HG02623 (cell line): ENCODE results near the gene ZBP1.

Source experiments
- ATAC-seq: cut with Tn5 transposase; IDR thresholded peaks from one replicate; pipeline ENCODE4 v1.9.1; 2021; ENCODE audit warnings: moderate library complexity; ENCODE audit not compliant: unreplicated experiment

The ZBP1 gene

GRCh38 chr20:57619051-57619831, 985 bp downstream of the ZBP1 start:
- peak; percentile 45 for ATAC-seq

DNA sequence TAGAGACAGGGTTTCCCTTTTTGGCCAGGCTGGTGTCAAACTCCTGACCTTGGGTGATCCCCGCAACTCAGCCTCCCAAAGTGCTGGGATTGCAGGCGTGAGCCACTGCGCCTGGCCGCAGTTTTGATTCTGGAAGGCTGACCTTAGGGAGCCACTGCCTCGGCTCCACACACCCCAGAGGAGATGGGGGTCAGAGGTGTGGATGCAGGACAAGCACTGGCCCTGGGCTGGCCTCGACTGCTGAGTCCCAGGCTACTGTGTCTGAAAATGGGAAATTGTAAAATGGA, 1.5 kb downstream of the ZBP1 start:
- no peak for ATAC-seq

DNA sequence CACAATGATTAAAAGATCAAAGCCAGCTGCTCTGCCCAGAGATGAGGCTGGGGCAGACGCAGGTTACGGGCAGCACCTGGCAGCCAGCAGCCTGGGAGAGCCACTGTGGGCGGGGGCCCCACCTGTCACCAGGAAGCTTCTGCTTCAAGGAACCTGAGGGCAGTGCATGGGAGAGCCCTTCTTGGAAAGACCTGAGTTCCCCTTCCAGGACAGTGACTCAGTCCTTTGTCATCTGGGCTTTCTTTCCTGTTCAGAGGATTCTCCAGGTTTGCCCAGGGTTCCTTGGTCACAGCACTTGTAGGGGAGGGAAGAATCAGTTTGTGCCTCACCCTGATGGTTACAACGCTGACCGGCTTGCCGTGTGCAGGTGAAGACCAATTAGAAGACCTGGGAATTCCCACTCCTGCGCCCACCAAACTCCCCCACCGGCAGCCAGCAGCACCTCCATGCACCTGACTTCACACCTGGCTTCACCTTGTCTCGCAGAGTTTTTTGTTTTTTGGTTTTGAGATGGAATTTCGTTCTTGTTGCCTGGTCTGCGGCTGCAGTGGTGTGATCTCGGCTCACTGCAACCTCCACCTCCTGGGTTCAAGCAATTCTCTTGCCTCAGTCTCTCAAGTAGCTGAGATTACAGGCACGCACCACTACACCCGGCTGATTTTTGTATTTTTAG, 2.0 kb downstream of the ZBP1 start:
- ATAC-seq, result no peak

DNA sequence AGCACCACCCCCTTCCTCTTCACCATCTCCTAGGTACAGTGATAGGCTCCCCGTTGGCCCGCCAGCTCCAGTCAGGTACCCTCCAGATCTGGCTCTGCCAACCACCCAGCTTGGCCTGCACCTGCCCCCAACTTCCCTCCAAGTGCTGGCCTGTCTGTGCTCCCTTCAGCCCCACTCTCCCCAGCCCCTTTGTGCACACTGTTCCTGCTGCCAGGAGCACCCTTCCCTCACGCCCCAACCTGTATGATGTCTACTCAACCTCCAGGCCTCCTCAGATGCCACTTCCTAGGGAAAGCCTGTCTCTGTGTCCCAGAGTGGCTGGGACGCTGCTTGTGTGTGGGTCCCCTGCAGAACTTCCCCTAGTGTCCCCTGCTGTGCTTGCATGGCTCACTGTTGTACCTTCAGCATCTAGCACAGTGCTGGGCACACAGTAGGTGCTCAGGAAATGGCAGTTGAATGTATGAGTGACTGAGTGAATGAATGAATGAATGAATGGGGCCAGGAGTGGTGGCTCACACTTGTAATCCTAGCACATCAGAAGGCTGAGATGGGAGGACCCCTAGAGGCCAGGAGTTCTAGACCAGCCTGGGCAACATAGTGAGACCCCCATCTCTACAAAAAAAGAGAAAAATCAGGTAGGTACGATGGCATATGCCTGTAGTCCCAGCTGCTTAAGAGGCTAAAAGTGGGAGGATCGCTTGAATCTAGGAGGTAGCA, 3.0 kb downstream of the ZBP1 start:
- no peak for ATAC-seq

DNA sequence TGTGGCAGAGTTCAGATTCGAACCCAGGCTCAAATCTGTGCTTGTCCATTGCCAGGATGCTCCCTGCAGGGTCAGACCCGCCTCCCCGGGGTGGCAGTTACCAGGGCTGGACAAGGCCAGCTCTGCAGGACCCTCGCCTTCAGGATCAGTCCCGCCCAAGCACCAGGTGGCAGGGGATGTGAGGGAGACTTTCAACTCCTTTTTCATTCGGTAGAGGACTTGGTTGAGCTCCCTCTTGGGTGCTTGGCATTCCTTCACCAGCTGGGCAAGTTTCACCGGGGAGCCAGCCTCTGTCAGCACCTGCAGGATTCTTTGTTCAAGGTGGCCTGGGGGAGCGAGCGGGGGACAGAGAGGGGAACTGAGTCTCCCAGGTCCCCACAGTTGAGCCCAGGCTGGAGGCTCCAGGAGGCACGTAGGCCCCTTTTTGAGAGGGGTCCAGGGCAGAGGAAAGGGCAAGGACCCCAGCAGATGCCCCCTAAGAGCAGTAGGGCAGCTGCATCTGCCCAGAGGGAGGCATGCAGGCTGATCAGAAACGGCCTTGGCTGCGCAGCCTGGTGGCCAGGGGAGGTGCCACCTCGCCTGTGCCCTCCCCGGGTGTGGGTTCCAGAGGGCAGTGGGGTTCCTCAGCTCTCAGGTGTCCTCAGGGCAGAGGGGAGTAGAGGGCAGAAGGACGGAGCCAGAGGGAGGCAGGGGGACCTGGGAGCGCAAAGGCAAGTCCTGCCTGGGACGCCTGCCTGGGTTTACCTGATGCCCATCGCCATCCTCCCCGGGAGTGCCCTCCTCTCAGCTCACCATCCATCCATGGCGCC, 3.9 kb downstream of the ZBP1 start:
- no peak for ATAC-seq

- ATAC-seq, result no peak
Measured at GRCh38 chr20:57615445-57615811, 4.8 kb downstream of the ZBP1 start.

DNA sequence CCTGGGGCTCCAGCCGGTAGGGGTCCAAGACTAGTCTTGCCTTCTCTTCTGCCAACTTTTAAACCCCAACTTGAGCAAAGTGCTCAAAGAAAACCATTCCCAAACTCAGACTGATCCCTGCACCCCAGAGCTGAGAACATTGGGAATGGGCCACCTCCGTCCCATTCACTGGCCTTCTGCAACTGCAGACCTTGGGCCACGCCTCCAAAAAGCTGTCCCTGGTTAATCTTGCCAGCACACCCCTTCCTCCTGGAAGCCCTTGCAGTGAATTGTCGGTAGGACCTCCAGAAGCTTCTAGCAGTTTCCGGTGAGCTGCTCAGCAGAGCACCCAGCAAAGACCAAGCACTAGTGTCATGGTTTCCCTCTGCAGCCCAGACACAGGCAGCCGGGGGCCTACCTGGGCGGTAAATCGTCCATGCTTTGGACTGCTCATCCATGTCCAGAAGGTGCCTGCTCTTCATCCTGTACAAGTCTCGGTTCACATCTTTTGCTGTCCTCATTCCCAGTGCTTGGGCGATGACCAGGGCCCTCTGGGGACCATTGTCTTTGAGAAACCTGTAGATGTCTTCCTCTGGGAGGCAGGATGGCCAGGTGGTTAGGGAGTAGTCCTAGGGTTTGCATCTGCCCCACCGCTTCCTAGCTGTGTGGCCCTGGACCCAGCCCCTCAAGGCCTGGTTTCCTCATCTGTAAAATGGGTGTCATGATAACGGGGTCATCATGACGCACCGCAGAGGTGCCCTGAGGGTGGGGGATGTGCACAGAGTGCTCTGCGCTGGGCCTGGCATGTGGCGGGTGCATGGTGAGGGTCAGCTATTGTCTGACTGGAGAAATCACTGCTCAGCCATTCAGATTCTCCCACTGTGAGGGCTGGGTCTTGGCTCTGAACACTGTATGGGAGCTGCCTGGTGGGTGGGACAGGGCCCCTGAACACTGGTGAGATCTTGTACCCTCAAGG, 5.5 kb downstream of the ZBP1 start:
- no peak for ATAC-seq

GRCh38 chr20:57613481-57613921, 6.7 kb downstream of the ZBP1 start:
- no peak for ATAC-seq

- no peak for ATAC-seq
Measured at GRCh38 chr20:57612916-57613315, 7.3 kb downstream of the ZBP1 start.

- ATAC-seq, result no peak
Measured at GRCh38 chr20:57612436-57612835, 7.8 kb downstream of the ZBP1 start.

- ATAC-seq, result no peak
Measured at GRCh38 chr20:57611586-57612311, 8.5 kb downstream of the ZBP1 start.

DNA sequence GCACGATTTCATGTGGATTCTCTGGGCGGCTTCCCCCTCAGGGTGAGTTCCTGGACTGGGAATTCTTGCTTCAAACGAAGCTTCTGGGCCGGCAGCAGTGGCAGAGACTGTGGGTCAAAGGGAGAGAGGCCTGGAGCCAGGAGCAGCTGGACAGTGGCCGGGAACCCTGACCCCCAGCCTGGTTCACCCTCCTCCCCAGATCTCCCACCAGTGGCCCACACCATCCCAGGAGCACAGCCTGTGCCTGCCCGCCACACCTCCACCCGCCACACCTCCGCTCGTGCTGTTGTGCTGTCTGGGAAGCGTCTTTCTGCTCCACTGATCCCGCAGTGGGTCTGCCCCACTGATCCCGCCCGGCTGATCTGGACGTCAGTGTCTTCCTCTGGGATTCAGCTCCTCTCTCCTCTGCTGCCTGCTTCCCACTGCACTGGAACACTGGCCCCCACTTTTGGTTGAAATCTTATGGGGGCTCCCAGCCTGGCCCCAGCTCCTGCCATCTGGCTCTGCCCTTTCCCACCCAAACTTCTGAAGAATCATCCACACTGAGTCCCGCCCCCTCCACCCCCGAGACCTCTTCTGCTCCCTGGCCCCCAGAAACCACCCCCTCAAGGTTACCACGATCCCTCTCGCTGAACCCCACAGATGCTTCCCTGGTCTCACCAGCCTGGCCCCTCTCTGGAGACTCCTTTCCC, 9.8 kb downstream of the ZBP1 start:
- ATAC-seq, result no peak

DNA sequence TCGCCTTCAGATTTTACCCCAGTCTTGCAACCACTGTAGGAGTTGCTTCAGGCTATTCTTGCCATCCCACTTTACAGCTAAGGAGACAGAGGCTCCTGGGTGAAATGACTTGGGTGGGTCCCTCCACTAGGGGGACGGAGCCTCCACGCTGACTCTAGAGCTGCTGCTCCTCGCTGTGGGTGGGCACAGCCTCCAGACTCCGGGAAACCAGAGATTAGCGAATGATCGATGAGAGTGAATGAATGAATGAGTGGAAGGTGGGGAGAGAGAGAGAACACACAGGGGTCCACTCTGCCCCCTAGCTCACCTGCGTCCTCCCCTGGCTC, 10.4 kb downstream of the ZBP1 start:
- ATAC-seq, result no peak

DNA sequence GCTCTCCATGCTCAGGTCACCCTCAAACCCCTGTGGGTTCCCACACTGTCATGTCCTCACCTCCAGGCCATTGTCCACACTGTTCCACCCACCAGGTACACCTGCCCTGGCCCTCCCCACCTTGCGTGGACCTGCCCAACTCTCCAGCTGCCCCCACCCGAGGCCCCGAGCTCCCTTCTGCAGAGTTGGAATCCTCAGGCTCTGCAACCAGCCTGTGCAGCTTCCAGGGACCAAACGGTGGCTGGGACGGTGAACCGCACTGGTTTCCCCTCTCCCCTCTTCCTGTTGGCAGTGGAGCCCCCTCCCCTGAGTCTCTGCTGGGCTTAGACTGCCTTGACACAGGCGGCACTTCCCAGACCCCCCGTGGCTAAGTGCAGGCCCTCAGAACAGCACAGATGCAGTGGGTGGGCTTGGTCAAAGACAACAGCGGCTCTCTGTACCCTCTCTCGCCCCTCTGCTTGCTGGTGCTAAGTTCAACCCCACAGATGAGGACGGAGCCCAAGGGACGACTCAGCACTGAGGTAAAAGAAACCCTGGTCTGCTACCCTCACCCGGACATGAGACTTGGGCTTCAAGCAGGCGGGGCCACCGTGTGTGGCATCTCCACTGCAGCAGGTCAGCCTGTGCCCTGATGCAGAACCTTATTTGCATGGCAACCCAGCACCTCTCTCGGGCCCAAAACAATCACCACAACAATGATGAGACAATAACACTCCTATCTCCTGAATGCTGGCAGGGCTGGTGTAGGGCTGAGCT, 11.0 kb downstream of the ZBP1 start:
- no peak for ATAC-seq

DNA sequence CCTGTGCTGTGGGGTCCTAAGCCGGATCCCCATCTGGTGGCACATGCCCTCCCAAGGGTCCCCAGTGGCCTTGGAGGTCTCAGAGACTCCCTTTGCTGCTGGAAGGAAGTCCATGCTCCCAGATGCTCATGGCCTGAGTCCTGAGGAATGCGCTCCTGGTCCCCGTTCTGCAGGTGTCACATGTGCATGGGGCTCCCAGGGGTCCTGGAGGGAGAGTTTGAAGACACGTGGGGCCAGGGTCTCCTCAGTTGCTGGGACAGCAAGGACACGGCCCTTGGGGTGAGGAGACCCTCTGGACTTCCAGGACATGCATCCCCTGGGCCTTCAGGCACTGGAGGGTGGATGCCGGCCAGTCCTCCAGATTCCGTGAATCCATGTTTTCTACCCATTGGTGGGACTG, 11.7 kb downstream of the ZBP1 start:
- no peak for ATAC-seq

DNA sequence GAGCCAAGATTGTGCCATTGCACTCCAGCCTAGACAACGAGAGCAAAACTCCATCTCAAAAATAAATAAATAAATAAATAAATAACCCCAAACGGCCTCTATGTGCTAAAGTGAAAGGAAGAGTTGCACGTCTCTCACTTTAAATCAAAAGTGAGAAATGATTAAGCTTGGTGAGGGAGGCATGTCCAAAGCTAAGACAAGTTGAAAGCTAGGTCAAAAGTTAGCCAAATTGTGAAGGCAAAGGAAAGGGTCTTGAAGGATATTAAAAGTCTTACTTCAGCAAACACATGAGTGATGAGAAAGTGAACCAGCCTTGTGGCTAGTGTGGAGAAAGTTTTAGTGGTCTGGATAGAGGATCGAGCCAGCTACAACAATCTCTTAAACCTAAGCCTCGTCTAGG, 14.3 kb downstream of the ZBP1 start:
- ATAC-seq, result no peak

GRCh38 chr20:57605045-57605444, 15.2 kb downstream of the ZBP1 start:
- ATAC-seq, result no peak

DNA sequence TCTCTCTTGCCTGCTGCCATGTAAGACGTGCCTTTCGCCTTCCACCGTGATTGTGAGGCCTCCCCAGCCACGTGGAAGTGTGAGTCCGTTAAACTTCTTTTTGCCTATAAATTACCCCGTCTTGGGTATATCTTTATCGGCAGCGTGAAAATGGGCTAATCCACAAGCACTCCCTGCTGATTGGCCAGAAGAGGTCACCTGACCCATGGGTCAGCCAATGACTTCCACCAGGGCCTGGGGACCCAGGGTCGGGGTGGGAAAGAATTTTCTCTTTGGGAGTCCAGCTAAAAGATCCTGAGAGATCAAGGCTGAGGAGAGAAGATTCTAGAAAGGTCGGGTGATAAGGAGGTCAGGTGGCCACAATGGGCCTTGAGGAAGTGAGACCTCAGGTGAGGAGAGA, 17.1 kb downstream of the ZBP1 start:
- ATAC-seq, result no peak
